Measurements from ENCODE around the gene STX1A.
"Not testable (repeated sequence)": the region's sequence is repeated elsewhere in the genome, so short reads cannot be mapped to it uniquely, and the experiment has no call there.

GRCh38 chr7:73713319-73713718, 6.2 kb downstream of the STX1A start:
- TF ChIP-seq CTCF (IDR thresholded peaks at IDR 0.05); ZFX (IDR thresholded peaks at IDR 0.05; ENCODE audit: borderline replicate concordance): not testable (repeated sequence)
